HuH-7 (cell line): ENCODE measurements around the gene TLL2.

Source experiments
- DNase-seq: peaks from one replicate; pipeline ENCODE4 v3.0.0; 2011; ENCODE audit warnings: low spot score

TLL2 gene

DNA sequence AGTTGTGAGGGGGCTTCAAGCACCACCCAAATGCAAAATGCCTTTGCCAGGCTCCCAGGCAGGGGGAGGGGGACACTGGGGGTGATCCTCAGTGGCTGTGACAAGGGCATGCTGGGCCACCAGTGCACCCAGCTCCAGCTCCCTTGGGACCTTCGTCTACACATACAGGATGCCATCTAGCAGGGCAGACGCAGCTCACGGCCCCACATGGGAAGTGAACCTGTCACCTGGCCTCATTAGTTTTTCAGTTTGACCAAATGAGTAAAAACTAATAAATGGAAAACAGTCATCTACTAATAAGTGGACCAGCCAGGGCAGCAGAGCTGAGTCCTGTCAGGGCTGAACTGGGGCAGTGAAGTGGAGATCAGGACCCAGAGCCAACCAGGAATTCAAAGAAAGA, 50.2 kb downstream of the TLL2 start:
- no peak for DNase-seq

GRCh38 chr10:96462606-96463151, 51.0 kb downstream of the TLL2 start:
- DNase-seq = no peak

GRCh38 chr10:96460316-96460715, 53.4 kb downstream of the TLL2 start:
- no peak for DNase-seq

GRCh38 chr10:96457341-96457740, 56.4 kb downstream of the TLL2 start:
- DNase-seq = no peak

DNA sequence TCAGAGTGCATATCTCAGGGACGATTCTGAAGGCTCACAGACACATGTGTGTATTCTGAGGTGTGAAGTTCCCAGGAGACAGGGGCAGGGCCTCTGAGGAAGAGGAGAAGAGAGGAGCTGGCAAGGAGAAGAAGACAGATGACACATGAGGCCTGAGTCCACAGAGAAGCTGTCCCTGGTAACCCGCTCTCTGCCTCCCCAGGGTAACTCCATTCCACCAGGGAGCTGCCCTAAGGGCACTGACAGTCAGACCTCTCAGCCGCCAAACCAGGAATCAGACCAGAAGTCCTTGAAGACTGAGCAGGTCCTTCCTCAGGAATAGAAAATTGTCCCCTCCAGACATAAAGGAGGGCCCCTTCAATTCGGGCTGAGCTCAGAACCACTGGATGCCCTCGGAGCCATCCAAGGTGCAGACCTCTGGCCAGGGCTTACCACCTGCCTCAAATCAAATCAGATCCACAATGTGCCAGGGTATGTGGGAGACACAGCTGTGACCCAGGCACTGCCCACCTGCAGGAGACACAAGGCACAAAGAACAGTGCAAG, 57.4 kb downstream of the TLL2 start:
- no peak for DNase-seq

GRCh38 chr10:96453856-96454583, 59.7 kb downstream of the TLL2 start:
- DNase-seq = no peak

DNA sequence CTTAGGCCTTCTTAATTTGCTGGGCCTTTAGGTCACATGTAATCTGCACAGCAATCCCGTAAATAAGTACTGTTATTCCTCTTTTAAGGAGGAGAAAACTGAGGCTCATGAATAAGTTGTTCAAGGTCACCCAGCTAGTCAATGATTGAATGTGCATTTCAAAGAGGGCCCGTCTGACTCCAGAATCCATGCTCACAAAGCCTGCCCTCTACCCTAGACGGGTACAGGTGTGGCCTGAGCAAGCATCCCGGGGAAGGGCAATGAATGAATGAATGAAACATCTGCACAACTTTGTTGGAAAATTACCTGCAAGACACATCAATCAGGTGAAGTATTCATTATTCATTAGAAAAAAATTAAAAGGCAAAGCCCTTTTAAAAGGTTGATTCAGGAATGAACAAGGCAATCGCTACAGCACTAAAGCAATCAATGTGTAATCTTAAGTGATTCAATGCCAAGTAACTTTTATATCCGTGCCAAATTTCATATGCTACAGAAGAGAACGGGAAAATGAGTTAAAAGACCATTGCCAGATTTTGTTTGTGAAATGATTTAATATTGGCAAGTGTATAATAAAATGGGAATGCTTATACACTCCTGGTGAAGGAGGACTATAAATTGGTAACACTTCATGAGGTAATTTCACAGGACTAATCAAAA, 61.1 kb downstream of the TLL2 start:
- no peak for DNase-seq

- DNase-seq = no peak
Measured at GRCh38 chr10:96450529-96451207, 63.1 kb downstream of the TLL2 start.

GRCh38 chr10:96448558-96448957, 65.2 kb downstream of the TLL2 start:
- DNase-seq = no peak

DNA sequence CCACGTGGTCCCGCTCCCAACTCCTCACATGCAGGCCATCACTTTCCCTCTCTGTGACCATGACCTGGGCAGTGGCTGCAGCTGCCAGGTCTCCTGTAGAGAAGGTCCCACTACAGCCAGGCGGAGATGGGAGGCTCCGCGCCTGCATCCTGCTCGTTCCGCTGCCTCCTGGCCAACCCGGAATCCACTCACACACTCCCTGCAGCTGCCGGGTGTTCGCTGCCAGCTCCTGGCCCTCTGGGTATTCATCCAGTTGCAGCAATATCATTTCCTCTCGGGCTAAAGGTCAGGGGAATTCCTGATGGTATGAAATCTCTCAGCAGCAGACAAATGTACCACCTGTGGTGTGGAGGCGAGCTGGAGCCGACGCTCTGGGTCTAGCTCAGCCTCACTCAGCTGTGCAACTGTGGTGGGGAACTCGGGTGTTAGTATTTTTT, 65.7 kb downstream of the TLL2 start:
- no peak for DNase-seq

DNA sequence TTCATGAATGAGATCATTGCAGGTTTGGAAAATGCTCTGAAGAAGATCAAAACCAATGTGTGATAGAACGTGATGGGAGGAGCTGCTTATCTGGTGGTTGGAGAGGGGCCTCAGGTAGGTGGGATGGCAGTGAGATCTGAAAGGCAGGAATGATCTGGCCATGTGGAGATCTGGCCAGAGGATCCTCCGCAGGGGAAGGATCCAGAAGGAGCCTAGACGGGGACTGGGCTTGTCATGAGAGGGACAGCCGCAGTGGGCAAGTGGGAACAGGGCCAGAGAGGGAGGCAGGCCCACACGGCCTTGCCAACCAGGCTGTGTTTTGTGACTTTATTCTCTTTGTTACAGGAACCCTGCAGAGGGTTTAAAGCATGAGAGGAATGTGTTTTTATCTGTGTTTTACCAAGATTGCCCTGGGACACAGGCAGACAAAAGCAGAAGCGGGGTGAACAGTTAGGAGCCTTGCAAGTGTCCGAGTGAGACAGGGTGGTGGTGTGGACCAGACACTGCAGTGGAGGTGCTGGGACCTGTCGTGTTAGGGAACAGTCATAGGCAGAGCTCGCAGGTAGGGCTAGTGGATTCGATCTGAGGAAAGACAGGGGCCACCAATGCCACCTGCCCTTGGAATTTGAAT, 66.6 kb downstream of the TLL2 start:
- no peak for DNase-seq

DNA sequence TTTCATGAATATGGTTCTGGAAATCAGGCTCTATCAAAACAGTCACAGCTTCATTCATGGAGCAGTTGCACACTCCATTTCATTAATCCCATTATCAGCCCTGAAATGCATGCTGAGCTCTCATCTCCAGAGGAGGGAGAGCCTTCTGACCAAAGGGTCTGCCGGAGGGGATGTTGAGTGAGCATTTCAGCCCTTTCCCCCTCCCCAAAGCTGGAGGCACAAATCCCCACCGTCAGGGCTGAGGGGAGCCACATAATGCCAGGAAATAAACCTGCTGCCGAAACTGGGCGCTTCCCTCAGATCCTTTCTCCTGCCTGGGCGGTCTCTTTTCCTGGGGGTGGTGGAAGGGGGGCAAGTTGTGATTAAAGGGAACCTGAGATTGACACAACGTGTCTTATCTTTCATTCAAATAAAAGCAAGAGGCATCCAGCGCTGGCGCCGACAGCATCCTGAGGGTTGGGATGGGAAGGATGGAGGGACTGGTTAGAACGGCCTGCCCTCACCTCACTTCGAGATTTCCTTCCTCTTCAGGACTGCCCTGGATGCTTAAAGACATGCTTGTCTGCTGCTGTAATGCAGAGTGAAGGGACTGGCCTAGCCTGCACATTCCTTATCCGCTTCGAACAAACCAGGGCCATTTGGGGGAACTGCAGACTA, 71.6 kb downstream of the TLL2 start:
- DNase-seq = no peak

GRCh38 chr10:96441322-96441885, 72.3 kb downstream of the TLL2 start:
- no peak for DNase-seq

- no peak for DNase-seq
Measured at GRCh38 chr10:96440361-96441292, 73.1 kb downstream of the TLL2 start.

DNA sequence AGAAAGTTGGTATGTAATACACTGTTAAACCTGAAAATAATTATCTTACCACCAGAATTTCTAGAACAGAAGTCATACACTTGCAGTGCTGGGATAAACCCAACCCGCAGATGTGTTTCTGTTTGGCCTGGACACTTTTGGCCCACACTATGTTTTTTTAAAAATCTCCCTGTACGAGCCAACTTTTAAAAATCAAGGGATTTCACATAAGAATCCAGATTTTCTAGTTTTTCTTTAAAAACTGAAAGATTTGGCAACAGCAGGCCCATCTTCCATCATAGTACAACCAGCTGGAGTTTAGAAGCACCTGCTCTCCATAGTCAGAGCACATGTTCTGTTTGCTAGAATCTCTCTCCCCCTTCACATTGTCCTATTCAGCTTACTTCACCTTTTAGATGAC, 74.0 kb downstream of the TLL2 start:
- DNase-seq = no peak

GRCh38 chr10:96436035-96436434, 77.7 kb downstream of the TLL2 start:
- no peak for DNase-seq

DNA sequence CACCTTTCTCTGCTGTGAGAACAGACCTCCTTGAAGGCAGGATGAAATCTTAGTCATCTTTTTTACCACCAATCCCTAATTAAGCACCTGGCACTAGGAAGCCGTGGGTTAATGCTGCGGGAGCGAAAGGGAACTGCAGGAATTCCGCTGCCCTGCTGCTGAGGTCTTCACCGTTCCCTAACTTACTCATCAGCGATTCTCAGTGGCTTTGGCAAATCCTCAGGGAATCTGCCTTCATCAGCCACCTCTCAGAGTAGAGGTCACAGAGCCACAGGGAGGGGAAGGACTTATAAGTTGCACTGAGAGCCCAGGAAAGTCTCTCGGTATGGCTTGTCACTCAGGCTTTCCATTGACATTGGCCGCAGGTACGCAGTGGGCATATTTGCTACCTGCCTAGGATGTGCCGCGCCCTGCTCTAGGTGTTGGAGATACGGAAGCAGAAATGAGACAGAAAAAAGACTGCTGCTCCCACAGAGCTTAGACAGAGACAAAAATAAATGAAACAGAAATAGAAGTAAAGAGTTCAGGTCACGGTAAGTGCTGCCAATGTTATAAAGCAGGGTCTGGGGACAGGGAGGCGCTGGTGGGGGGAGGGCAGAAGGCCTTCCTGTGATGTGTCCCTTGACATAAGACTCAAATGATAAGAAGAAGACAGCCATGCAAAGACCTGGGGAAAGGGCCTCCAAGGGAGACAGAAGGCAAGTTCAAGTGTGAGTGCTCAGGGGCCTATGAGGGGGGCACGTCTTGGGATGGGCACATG, 82.3 kb downstream of the TLL2 start:
- no peak for DNase-seq

- no peak for DNase-seq
Measured at GRCh38 chr10:96427291-96427690, 86.4 kb downstream of the TLL2 start.

DNA sequence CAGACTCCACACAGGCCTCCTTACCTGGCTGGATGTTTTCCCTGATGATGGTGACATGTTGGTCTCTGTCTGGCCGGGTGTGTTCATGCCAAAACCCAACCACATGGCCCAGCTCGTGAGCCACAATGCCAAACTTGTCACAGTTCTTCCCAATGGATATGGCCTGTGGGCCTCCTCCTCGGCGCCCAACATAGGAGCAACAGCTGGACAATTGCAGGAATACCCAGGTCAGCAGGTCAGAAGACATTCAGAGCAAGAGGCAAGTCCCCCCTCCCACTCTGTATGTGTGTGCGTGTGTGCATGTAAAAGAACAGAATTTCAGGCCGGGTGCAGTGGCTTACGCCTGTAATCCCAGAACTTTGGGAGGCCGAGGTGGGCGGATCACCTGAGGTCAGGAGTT, 91.2 kb downstream of the TLL2 start:
- DNase-seq = no peak
